Stimulated activated naive CD8-positive, alpha-beta T cell treated with anti-CD3 and anti-CD28 coated beads, Interleukin-15, amount 100 ng/mL, for 72 hours (primary cell): ENCODE results near the gene AJAP1.
A peak's percentile ranks its signal among the peaks of the same experiment; 100 is the strongest.

ENCODE experiments used
- ATAC-seq: fragments of 150-1000 bp; cut with Tn5 transposase; 2 replicates; pipeline ENCODE4 v1.10.0; 2021; ENCODE audit warnings: mild to moderate bottlenecking, moderate library complexity
- DNase-seq, 2 donors: peaks; one replicate each; pipeline ENCODE4 v3.0.0; 2021 to 2022
- H3K27ac Mint-ChIP-seq, 2 donors: one replicate each; pipeline ENCODE4 v1.8.0; 2022; ENCODE audit warnings: mild to moderate bottlenecking in 2 of 2, mixed read lengths in 2 of 2, moderate library complexity in 2 of 2
- H3K27me3 Mint-ChIP-seq: one replicate; pipeline ENCODE4 v1.8.0; 2022; ENCODE audit warnings: mixed read lengths
- H3K4me1 Mint-ChIP-seq: one replicate; pipeline ENCODE4 v1.8.0; 2022; ENCODE audit warnings: mild to moderate bottlenecking, mixed read lengths
- H3K4me3 Mint-ChIP-seq, 2 donors: one replicate each; pipeline ENCODE4 v1.8.0; 2022; ENCODE audit warnings: mild to moderate bottlenecking in 2 of 2, mixed read lengths in 2 of 2, moderate library complexity in 1 of 2
- H3K9me3 Mint-ChIP-seq, 2 donors: one replicate each; pipeline ENCODE4 v1.8.0; 2022; ENCODE audit warnings: mixed read lengths in 2 of 2

AJAP1 gene

DNA sequence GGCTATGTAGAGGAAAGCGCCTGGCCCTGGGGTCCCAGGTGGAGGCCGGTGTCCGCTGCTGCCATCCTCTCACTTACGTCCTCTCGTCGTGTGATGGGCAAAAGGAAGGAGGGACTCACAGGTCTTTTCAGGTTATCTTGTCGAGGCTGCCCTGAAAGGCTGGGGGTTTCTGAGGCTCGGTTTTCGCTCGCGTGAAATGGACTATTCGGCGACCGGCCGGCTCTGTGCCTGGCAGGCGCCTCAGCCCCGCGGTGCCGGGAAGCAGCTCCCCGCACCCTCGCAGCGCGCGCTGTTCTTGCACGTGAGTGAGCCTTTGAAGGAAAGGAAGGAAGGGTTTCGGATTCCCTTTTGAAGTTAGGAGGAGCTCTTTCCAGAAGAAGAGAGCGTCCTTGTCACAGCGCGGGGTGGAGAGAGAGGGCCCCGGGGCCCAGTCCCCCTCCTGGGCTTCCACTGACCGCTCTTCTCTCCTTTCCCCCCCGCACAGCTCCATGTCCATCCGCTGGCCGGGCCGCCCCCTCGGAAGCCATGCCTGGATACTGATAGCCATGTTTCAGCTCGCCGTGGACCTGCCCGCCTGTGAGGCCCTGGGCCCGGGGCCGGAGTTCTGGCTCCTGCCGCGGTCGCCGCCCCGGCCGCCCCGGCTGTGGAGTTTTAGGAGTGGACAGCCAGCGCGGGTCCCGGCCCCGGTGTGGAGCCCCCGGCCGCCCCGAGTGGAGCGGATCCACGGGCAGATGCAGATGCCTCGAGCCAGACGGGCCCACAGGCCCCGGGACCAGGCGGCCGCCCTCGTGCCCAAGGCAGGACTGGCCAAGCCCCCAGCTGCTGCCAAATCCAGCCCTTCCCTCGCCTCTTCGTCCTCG is 57.2 kb downstream of the AJAP1 start:
- H3K27ac Mint-ChIP-seq, result no peak overlapping the region
- H3K9me3 Mint-ChIP-seq, result peaks cover 5 to 7% of the 10 kb centered on the region in 2 donors
- ATAC-seq (no peak), DNase-seq (no peak)
- H3K4me3 Mint-ChIP-seq, result peak overlapping the region in 1 of 2 donors; percentile 58
- H3K27me3 Mint-ChIP-seq, result peaks cover 35% of the 10 kb centered on the region
- peaks cover 10% of the 10 kb centered on the region for H3K4me1 Mint-ChIP-seq

- Mint-ChIP-seq H3K9me3 (peaks cover 5 to 9% of the 10 kb centered on the region in 2 donors), H3K4me3 (no peak overlapping the region), H3K27ac (no peak overlapping the region), H3K4me1 (peaks cover 10% of the 10 kb centered on the region), H3K27me3 (peaks cover 22% of the 10 kb centered on the region)
- DNase-seq, result no peak
- no peak for ATAC-seq
Observed at GRCh38 chr1:4713669-4714068, 59.3 kb downstream of the AJAP1 start.

DNA sequence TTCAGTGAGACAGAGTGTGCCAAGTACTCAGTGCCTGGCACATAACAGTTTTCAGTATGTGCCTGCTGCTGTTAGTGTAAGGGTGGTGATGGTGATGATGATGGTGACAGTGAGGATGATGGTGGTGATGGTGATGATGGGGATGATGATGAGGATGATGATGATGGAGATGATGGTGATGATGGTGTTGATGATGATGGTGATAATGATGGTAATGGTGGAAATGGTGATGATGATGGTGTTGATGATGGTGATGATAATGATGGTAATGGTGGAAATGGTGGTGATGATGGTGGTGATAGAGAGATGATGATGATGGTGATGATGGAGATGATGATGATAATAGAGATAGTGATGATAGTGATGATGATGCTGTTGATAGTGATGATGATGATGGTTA is 62.0 kb downstream of the AJAP1 start:
- Mint-ChIP-seq H3K27me3 (peaks cover 3% of the 10 kb centered on the region), H3K9me3 (peaks cover 5 to 9% of the 10 kb centered on the region in 2 donors), H3K4me3 (no peak overlapping the region), H3K4me1 (peaks cover 1% of the 10 kb centered on the region), H3K27ac (no peak overlapping the region)
- ATAC-seq (no peak), DNase-seq (no peak)

GRCh38 chr1:4718071-4718470 is 63.7 kb downstream of the AJAP1 start:
- H3K27ac Mint-ChIP-seq, result no peak overlapping the region
- peaks cover 5 to 9% of the 10 kb centered on the region in 2 donors for H3K9me3 Mint-ChIP-seq
- DNase-seq, result no peak
- H3K27me3 Mint-ChIP-seq, result peaks cover 5% of the 10 kb centered on the region
- H3K4me3 Mint-ChIP-seq, result no peak overlapping the region
- ATAC-seq, result no peak
- H3K4me1 Mint-ChIP-seq, result no peaks in the 10 kb centered on the region

GRCh38 chr1:4723106-4723505 is 68.7 kb downstream of the AJAP1 start:
- Mint-ChIP-seq H3K27ac (no peak overlapping the region), H3K27me3 (peaks cover 8% of the 10 kb centered on the region), H3K4me1 (no peaks in the 10 kb centered on the region), H3K4me3 (no peak overlapping the region), H3K9me3 (no peaks in the 10 kb centered on the region)
- DNase-seq, result no peak
- no peak for ATAC-seq

DNA sequence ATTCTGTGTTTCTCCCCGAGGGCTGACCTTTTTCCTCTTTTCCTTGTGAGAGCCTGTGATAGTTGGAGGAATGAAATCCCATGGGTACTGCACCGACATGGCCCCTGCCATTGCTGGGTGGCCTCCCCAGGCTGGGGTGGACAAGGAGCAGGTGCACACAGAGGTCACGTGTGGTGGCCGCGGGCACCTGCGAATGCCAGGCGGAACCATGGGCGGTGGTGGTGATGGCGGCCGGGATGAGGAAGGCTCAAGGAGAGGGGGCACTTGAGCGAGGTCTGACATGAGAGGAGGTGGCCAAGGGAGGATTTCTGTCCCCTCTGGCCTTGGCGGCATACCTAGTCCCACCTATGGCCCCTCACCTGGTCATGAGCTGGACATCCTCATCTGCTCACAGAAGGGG is 69.6 kb downstream of the AJAP1 start:
- Mint-ChIP-seq H3K27ac (no peak overlapping the region), H3K4me3 (no peak overlapping the region), H3K27me3 (peaks cover 8% of the 10 kb centered on the region), H3K9me3 (no peaks in the 10 kb centered on the region), H3K4me1 (no peaks in the 10 kb centered on the region)
- no peak for DNase-seq
- no peak for ATAC-seq

GRCh38 chr1:4724695-4725250 is 70.4 kb downstream of the AJAP1 start:
- no peak for DNase-seq
- no peak for ATAC-seq
- Mint-ChIP-seq H3K9me3 (no peaks in the 10 kb centered on the region), H3K27me3 (peaks cover 8% of the 10 kb centered on the region), H3K4me1 (no peaks in the 10 kb centered on the region), H3K27ac (no peak overlapping the region), H3K4me3 (no peak overlapping the region)

DNA sequence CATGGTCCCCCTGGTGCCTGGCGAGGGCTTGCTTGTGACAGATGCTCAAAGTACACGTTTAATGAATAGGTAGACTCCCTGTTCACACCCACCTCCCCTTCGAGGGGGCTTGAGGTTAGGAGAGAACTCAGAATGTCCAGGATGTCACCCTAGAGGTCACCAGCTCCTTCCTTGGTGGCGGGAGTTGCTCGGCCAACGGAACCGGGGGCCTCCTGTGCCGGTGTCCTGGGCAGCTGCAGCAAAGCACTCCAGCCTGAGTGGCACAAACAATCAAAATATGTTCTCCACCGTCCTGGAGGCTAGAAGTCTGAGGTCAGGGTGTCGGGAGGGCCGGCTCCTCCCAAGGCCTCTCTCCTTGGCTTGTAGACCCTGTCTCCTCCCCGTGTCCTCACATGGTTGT is 71.0 kb downstream of the AJAP1 start:
- Mint-ChIP-seq H3K4me3 (no peak overlapping the region), H3K9me3 (no peaks in the 10 kb centered on the region), H3K27ac (no peak overlapping the region), H3K27me3 (peaks cover 8% of the 10 kb centered on the region), H3K4me1 (no peaks in the 10 kb centered on the region)
- ATAC-seq, result no peak
- no peak for DNase-seq

GRCh38 chr1:4726620-4727341 is 72.4 kb downstream of the AJAP1 start:
- Mint-ChIP-seq H3K4me3 (no peak overlapping the region), H3K27ac (no peak overlapping the region), H3K4me1 (no peaks in the 10 kb centered on the region), H3K27me3 (peaks cover 8% of the 10 kb centered on the region), H3K9me3 (no peaks in the 10 kb centered on the region)
- DNase-seq, result no peak
- no peak for ATAC-seq

DNA sequence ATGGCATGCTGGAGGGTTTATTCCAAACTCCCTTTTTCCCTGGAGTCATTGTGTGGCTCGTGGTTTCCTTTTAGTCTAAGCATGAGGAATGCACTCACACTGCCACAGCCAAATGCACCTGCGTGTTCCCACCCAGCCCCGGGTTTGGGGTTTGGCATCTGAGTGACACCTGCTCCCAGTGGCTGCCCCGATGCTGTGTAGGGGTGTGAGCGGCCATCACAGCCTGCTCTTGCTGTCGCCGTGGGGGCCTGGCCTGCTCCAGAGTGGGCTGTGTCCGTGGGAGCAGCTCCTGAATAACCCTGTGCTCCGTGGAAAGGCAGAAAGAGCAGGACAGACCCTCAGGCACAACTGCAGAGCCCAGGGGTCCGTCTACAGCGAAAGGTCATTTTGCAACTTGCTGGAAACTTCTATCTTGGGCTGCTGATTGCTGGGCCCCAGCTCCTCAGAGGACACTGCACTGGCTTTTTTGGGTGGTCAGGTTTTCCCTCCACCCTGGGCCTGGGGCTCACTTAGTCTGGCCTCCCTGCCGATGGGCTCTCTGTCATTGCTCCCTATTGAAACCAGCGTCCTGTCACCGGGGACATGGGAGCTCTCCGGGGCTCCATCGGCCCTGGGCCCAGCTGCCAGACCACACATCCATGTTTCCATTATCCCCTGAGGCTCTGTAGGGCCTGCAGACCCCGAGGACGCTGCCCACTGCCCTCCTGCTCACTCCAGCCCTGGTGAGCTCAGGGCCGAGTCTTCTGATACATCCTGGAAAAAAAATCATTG is 74.1 kb downstream of the AJAP1 start:
- Mint-ChIP-seq H3K4me3 (no peak overlapping the region), H3K27ac (peak overlapping the region in 1 of 2 donors; percentile 42), H3K27me3 (no peaks in the 10 kb centered on the region), H3K4me1 (no peaks in the 10 kb centered on the region), H3K9me3 (no peaks in the 10 kb centered on the region)
- DNase-seq (no peak), ATAC-seq (no peak)

DNA sequence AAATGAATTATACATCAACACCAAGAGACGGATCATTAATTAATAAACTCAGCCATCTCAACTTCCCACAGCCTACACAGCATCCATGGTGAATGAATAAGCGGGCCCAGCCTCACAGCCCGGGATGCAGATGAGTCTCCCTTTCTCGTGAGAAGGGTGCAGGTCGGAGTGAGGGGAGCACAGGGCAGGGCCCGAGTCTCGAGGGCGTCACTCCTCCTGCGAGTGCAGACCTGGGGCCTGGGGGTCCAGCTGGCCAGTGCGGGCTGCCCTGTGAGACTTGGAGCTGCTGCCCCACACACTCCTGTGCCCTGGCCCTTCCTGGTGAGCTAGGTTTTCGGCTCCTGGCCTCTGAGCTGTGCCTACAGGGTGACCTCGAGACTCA is 74.7 kb downstream of the AJAP1 start:
- DNase-seq (no peak), ATAC-seq (no peak)
- Mint-ChIP-seq H3K27me3 (no peaks in the 10 kb centered on the region), H3K4me3 (no peak overlapping the region), H3K9me3 (no peaks in the 10 kb centered on the region), H3K27ac (peak overlapping the region in 1 of 2 donors; percentile 42), H3K4me1 (no peaks in the 10 kb centered on the region)

DNA sequence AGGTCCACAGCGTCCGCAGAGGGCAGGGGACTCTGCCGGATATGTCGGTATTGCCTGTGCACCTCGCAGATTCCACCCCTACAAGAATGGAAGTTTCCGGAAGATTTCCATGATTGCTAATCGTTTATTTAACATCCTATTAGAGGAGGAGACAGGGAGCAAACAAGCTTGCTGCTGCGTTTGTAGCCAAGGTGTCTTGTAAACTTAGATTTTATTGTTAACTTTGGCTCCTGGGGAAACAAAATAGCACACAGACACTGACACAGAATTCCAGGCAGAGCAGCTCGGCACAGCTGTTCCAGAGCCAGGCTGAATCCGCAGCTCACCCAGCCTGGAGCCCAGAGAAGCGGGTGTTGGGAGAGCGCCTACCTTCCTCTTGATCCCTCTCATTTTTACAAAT is 75.7 kb downstream of the AJAP1 start:
- Mint-ChIP-seq H3K4me3 (no peak overlapping the region), H3K27me3 (peaks cover 4% of the 10 kb centered on the region), H3K9me3 (no peaks in the 10 kb centered on the region), H3K4me1 (no peaks in the 10 kb centered on the region), H3K27ac (no peak overlapping the region)
- ATAC-seq (no peak), DNase-seq (no peak)

DNA sequence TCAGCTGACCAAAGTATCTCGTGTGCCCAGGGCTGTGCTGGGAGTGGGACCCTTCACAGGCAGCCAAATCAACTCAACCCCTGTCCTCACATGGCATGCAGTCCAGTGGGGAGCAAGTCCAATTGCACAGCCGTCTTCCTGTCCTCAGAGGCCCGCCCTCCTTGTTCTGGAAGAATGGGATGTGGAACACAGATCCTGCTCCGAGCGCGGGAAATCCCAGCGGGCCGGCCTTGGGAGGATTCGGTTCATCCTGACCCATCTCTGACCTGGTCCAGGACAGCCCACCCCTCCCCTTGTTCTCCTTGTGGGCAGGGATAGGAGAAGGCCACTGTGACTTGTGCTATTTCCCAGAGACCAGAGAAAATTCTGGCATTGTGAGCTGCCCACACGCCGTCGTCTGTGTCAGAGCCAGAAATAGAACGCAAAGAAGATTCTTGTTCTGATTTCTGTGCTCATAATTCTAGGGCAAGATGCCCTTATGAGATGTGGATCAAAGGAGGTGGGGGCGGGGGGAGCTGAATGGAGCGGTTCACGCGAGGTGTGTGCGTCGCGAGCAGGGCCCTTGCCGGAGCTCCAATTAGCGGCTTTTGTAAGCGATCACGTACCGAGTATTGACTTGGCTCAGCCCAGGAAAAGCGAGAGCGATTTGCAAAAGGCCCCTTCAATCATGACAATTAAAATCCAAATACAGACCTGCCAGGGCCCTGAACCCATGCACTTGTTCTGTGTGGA is 79.2 kb downstream of the AJAP1 start:
- peaks cover 27% of the 10 kb centered on the region for H3K27me3 Mint-ChIP-seq

GRCh38 chr1:4734219-4734618 is 79.8 kb downstream of the AJAP1 start:
- Mint-ChIP-seq H3K4me1 (peaks cover 8% of the 10 kb centered on the region), H3K4me3 (no peak overlapping the region), H3K27me3 (peaks cover 30% of the 10 kb centered on the region), H3K9me3 (peaks cover 0 to 12% of the 10 kb centered on the region in 2 donors), H3K27ac (no peak overlapping the region)
- ATAC-seq (no peak), DNase-seq (no peak)

More for the DNA sequence above, 79.2 kb downstream of the AJAP1 start:
- Mint-ChIP-seq H3K9me3 (peaks cover 0 to 9% of the 10 kb centered on the region in 2 donors), H3K4me3 (no peak overlapping the region), H3K4me1 (peaks cover 8% of the 10 kb centered on the region), H3K27ac (no peak overlapping the region)
- ATAC-seq, result no peak
- no peak for DNase-seq

- peaks cover 0 to 17% of the 10 kb centered on the region in 2 donors for H3K9me3 Mint-ChIP-seq
- DNase-seq (no peak), ATAC-seq (no peak)
- peaks cover 8% of the 10 kb centered on the region for H3K4me1 Mint-ChIP-seq
- H3K27me3 Mint-ChIP-seq, result peaks cover 30% of the 10 kb centered on the region
- no peak overlapping the region for H3K4me3 Mint-ChIP-seq
- H3K27ac Mint-ChIP-seq, result no peak overlapping the region
Observed at GRCh38 chr1:4734791-4735190, 80.4 kb downstream of the AJAP1 start.
